OCI-LY7 (cell line): ENCODE results near the gene ICA1L. TPM values are rescaled to one million over a fixed set of nuclear protein-coding genes. Genes with fewer than 3 reads are reported as not detected.

Source experiments
- BruUV-seq: library from RNA; stranded (reverse); fragments of 400-500 nt; replicated peaks from 2 replicates; lab custom pipeline; 2021; lab: Mats Ljungman, UMichigan
- CTCF ChIA-PET: fragments of 300-600 bp; sonication (Branson Sonifier 250); formaldehyde crosslinking; loops from one replicate; lab custom pipeline; 2022; ENCODE audit warnings: antibody characterized with exemption; ENCODE audit not compliant: unreplicated experiment; lab: Charles Lee
- POLR2A ChIA-PET: fragments of 300-600 bp; sonication (Branson Sonifier 250); formaldehyde crosslinking; loops from one replicate; lab custom pipeline; 2022; ENCODE audit warnings: antibody characterized with exemption; lab: Charles Lee
- DNase-seq: peaks from one replicate; pipeline ENCODE4 v3.0.0-alpha.2; 2015; ENCODE audit warnings: low spot score
- H2AFZ ChIP-seq: fragments of 200-600 bp; sonication (generic), shearing (Covaris generic); 2 replicates; pipeline ENCODE4 v1.6.1; 2014; ENCODE audit warnings: mild to moderate bottlenecking, antibody characterized with exemption, low read length, moderate library complexity
- H3K27ac ChIP-seq: fragments of 200-600 bp; sonication (generic); 2 replicates; pipeline ENCODE4 v1.5.1; 2014; ENCODE audit warnings: mixed run types, low read depth, mild to moderate bottlenecking, moderate library complexity, low read length, inconsistent platforms; ENCODE audit not compliant: poor library complexity, severe bottlenecking
- H3K36me3 ChIP-seq: fragments of 200-600 bp; sonication (generic); 2 replicates; pipeline ENCODE4 v1.6.1; 2014; ENCODE audit warnings: mild to moderate bottlenecking, antibody characterized with exemption, low read length, moderate library complexity, mixed read lengths; ENCODE audit not compliant: insufficient read depth
- H3K4me1 ChIP-seq: fragments of 200-600 bp; sonication (generic); 2 replicates; pipeline ENCODE4 v1.5.1; 2014; ENCODE audit warnings: mild to moderate bottlenecking, low read length; ENCODE audit not compliant: insufficient read depth, poor library complexity, severe bottlenecking
- H3K4me2 ChIP-seq: fragments of 200-600 bp; sonication (generic); 2 replicates; pipeline ENCODE4 v1.6.1; 2014; ENCODE audit warnings: mild to moderate bottlenecking, low read length
- H3K4me3 ChIP-seq: fragments of 200-600 bp; sonication (generic); 2 replicates; pipeline ENCODE4 v1.5.1; 2014; ENCODE audit warnings: mild to moderate bottlenecking, low read depth, low read length; ENCODE audit not compliant: poor library complexity, severe bottlenecking
- H3K79me2 ChIP-seq: fragments of 200-600 bp; sonication (generic); 2 replicates; pipeline ENCODE4 v1.6.1; 2016; ENCODE audit warnings: low read depth, mild to moderate bottlenecking, low read length, moderate library complexity, mixed read lengths; ENCODE audit not compliant: insufficient read depth
- H3K9me2 ChIP-seq: fragments of 200-600 bp; sonication (generic); 2 replicates; pipeline ENCODE4 v1.6.1; 2016; ENCODE audit warnings: mild to moderate bottlenecking, low read length, mixed read lengths; ENCODE audit not compliant: insufficient read depth
- H3K9me3 ChIP-seq: fragments of 200-600 bp; sonication (generic); 2 replicates; pipeline ENCODE4 v1.6.1; 2014; ENCODE audit warnings: mild to moderate bottlenecking, mixed run types, low read length, mixed read lengths
- H4K20me1 ChIP-seq: fragments of 200-600 bp; sonication (generic); 2 replicates; pipeline ENCODE4 v1.6.1; 2014; ENCODE audit warnings: mild to moderate bottlenecking, antibody characterized with exemption, low read length, moderate library complexity, mixed read lengths; ENCODE audit not compliant: insufficient read depth
- EZH2phosphoT487 ChIP-seq: fragments of 200-600 bp; sonication (generic); IDR thresholded peaks from 2 replicates; pipeline ENCODE4 v1.6.1; 2018; ENCODE audit warnings: low read depth, borderline replicate concordance, mild to moderate bottlenecking, mixed run types, antibody characterized with exemption, low read length, moderate library complexity, mixed read lengths
- intact Hi-C: fragments of 100-400 bp; cut with micrococcal nuclease; formaldehyde crosslinking; loops from one replicate; pipeline ENCODE4 v1.10.0; 2022; ENCODE audit not compliant: unreplicated experiment
- total RNA-seq, 2 experiments: library from RNA; depleted of rRNA in 1 of 2; stranded (reverse); fragments of >200 nt in 1 of 2; shearing (Covaris generic) in 1 of 2; gene quantifications; 2 replicates each; pipeline ENCODE4 v1.2.3, GENCODE V29; 2014 to 2022
- TF ChIP-seq, protein P1 (sequence below): fragments of 200-600 bp; sonication (generic); conservative IDR thresholded peaks from 2 replicates; pipeline ENCODE4 v1.5.1; 2014; ENCODE audit warnings: mild to moderate bottlenecking, antibody characterized with exemption, low read length, moderate library complexity, mixed read lengths

ICA1L gene
- total RNA-seq, 2 experiments from 2014 or later, result 5.2 to 11.1 TPM

DNA sequence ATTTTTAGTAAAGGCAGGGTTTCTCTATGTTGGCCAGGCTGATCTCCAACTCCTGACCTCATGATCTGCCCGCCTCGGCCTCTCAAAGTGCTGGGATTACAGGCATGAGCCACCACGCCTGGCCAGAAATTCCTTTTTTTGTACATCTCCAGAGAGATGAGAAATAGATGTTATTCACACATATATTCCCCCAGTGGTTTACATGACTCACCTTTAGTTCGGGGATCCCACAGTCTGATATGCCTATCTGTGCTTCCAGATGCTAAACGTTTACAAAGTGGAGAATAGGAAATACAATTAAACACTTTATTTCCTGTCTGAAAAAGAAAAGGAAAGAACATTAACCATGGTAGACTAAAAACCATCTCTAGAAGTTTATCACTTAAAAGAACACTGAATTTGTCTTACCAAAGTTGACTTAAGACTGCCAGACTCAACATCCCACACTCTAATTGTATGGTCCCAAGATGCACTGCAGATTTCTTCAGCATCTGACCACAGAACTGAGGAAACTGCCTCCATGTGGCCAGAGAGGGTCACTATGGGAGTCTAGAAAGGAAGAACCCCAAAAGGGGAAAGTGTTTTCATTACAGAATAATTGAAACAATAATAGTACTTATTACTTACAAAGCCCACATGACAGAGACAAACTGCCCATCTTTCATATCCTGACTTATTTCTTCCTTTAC is 12.6 kb upstream of the ICA1L start:
- CTCF ChIA-PET, result no interaction called here
- Histone ChIP-seq H3K36me3 (peaks cover 90% of the 10 kb centered on the region), H3K9me3 (no peaks in the 10 kb centered on the region), H3K4me2 (no peak overlapping the region), H3K79me2 (no peaks in the 10 kb centered on the region), H4K20me1 (no peaks in the 10 kb centered on the region), H3K4me3 (no peak overlapping the region), H3K9me2 (no peaks in the 10 kb centered on the region), H2AFZ (no peak overlapping the region), H3K27ac (no peak overlapping the region), H3K4me1 (no peaks in the 10 kb centered on the region)
- no peak for TF ChIP-seq EZH2phosphoT487
- TF ChIP-seq, protein P1, sequence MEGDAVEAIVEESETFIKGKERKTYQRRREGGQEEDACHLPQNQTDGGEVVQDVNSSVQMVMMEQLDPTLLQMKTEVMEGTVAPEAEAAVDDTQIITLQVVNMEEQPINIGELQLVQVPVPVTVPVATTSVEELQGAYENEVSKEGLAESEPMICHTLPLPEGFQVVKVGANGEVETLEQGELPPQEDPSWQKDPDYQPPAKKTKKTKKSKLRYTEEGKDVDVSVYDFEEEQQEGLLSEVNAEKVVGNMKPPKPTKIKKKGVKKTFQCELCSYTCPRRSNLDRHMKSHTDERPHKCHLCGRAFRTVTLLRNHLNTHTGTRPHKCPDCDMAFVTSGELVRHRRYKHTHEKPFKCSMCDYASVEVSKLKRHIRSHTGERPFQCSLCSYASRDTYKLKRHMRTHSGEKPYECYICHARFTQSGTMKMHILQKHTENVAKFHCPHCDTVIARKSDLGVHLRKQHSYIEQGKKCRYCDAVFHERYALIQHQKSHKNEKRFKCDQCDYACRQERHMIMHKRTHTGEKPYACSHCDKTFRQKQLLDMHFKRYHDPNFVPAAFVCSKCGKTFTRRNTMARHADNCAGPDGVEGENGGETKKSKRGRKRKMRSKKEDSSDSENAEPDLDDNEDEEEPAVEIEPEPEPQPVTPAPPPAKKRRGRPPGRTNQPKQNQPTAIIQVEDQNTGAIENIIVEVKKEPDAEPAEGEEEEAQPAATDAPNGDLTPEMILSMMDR, result peak; percentile 19; the same call in 1 of the 2 replicates
- intact Hi-C loops, result no loop called here
- TSS peak; percentile 18 for BruUV-seq
- POLR2A ChIA-PET, result interaction anchor here (0.6 kb wide), 1 partner anchor 263 kb away, joined by 5 read pairs; no protein-coding TSS in a partner anchor
- DNase-seq, result no peak

- TF ChIP-seq, protein P1, result no peak
- TF ChIP-seq EZH2phosphoT487, result no peak
- no TSS peak for BruUV-seq
- no peaks in the 10 kb centered on the region for H3K79me2 ChIP-seq
These were observed 10.0 kb upstream of the ICA1L start for GRCh38 chr2:202881570-202881969.

GRCh38 chr2:202877699-202878098 is 6.1 kb upstream of the ICA1L start:
- intact Hi-C loops, result no loop called here
- CTCF ChIA-PET, result no interaction called here
- Histone ChIP-seq H3K4me3 (no peak overlapping the region), H3K4me2 (no peak overlapping the region), H3K4me1 (no peaks in the 10 kb centered on the region), H3K36me3 (peaks cover 48% of the 10 kb centered on the region), H4K20me1 (no peaks in the 10 kb centered on the region), H3K27ac (no peak overlapping the region), H3K9me3 (no peaks in the 10 kb centered on the region), H2AFZ (no peak overlapping the region), H3K9me2 (no peaks in the 10 kb centered on the region), H3K79me2 (no peaks in the 10 kb centered on the region)
- DNase-seq, result no peak
- POLR2A ChIA-PET, result no interaction called here
- TF ChIP-seq, protein P1, result no peak
- no peak for TF ChIP-seq EZH2phosphoT487
- BruUV-seq, result no TSS peak

More at GRCh38 chr2:202881570-202881969, 10.0 kb upstream of the ICA1L start:
- ChIA-PET CTCF (no interaction called here), POLR2A (interaction anchor here (0.7 to 1.3 kb wide), 2 partner anchors 9 to 47 kb away, joined by 3 to 7 read pairs; no protein-coding TSS in a partner anchor)
- no peaks in the 10 kb centered on the region for H3K4me1 ChIP-seq
- no peaks in the 10 kb centered on the region for H4K20me1 ChIP-seq
- no peak overlapping the region for H3K27ac ChIP-seq
- no peak overlapping the region for H3K4me2 ChIP-seq
- H2AFZ ChIP-seq, result no peak overlapping the region
- intact Hi-C loops, result no loop called here
- no peak overlapping the region for H3K4me3 ChIP-seq
- H3K36me3 ChIP-seq, result peaks cover 80% of the 10 kb centered on the region
- H3K9me3 ChIP-seq, result no peaks in the 10 kb centered on the region
- DNase-seq, result no peak
- H3K9me2 ChIP-seq, result no peaks in the 10 kb centered on the region
